Bronchus fibroblast of lung (primary cell): Measurements from ENCODE around the gene NISCH. TPM values are rescaled to one million over a fixed set of nuclear protein-coding genes. Genes with fewer than 3 reads are reported as not detected.

Source experiments
- total RNA-seq: library from RNA; depleted of rRNA; stranded (reverse); fragments of >200 nt; gene quantifications from 2 replicates; pipeline ENCODE4 v1.2.3, GENCODE V29; 2015

NISCH gene
- 31.4 and 31.5 TPM in 2 replicates for total RNA-seq

DNA sequence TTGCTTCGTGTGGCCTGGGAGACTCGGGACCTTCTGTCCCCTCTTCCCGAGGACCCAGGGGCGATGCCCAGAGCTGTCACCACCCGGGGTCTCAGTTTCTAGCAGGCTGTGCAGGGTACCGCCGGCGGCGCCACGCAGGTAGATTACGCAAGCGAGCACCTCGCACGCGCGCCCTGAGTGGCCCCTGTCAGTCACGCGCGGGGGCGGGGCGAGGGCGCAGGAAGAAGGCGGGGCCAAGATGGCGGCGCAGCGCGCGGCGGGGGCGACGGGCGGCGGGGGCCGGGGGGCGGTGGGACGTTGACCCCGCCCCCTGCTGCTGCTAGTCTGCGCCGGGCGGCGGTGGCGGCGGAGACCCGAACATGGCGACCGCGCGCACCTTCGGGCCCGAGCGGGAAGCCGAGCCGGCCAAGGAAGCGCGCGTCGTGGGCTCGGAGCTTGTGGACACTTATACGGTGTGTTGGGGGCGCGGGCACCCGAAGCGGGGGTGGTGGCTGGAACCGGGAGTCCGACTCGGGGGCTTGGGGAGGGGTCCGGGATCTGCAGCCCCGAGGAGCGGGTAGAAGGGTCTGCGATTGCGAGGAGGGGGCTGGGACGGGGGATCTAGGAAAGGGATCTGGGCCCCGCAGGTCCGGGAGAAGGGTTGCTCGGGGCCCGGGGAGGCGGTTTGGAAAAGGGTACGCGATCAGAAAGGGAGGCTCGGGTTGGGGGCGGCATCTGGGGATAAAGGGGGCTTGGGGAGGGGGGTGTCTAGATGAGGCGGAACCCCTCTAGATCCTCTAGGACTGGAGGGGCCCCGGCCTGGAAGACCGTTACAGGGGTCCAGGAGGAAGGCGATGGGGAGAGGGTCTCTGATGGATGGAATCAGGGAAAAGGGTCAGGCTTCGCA, at the start of gene NISCH:
Gene NISCH, plus strand, starts transcription at position 322 of the 886 bp plus-strand sequence. Its CDS starts 38 bp downstream, at position 360.

GRCh38 chr3:52444860-52445793, 10.3 kb upstream of the NISCH start, which contains the start of gene SEMA3G:
TSS of gene SEMA3G (minus strand) at chr3:52445103. CDS start at chr3:52445027, 76 bp downstream.

GRCh38 chr3:52453496-52454249, 1.7 kb upstream of the NISCH start, which contains the start of gene TNNC1:
TSS of gene TNNC1 (minus strand) at chr3:52454041. CDS start at chr3:52454015, 26 bp downstream.

DNA sequence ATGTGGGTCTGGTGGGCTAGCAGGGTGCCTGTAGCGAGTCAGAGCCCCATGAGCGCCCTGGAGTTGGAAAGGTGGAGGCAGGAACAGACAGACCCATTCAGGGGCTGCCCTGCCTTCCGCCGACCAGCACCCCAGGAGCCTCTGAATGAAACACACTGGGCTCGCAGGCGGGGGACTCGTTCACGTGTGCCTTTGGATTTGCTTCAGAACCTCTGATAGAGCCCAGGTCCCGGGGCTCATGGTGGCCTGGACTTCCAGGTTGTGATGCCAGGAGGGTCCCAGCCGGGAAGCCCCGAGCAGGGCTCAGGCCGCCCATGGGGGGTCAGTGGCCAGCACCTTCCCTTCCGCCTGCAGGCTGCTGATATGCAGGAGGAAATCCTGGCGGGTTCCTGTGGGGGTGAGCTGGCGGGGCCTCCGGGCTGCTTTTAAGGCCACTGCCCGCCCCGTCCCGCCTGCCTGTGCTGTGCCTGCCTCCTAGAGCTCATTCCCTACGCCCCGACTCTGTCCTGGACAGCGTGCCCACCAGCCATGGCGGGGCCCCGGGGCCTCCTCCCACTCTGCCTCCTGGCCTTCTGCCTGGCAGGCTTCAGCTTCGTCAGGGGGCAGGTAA, 39.6 kb downstream of the NISCH start, which contains the start of gene STAB1:
Gene STAB1, plus strand, starts transcription at position 453 of the 610 bp plus-strand sequence. Its CDS starts 76 bp downstream, at position 529.

GRCh38 chr3:52533623-52534280, 78.3 kb downstream of the NISCH start, which contains the start of gene NT5DC2:
TSS of gene NT5DC2 (minus strand) at chr3:52533857. CDS start at chr3:52533737, 120 bp downstream.

GRCh38 chr3:52536369-52537164, 81.2 kb downstream of the NISCH start, which contains the start of gene UQCC5:
TSS of gene UQCC5 (plus strand) at chr3:52536605. CDS start at chr3:52536756, 151 bp downstream.

Other genes with a start within 250 kb of the NISCH start
- under 0.01 TPM in 1 of 2 replicates, not detected in the other for gene TLR9, start 230.0 kb upstream of the NISCH start, total RNA-seq
- gene TWF2, start 216.4 kb upstream of the NISCH start, total RNA-seq, result 195 TPM in 2 replicates
- 14.5 and 15.6 TPM in 2 replicates for gene PPM1M, start 209.8 kb upstream of the NISCH start, total RNA-seq
- 40.9 and 44.9 TPM in 2 replicates for gene WDR82, start 177.0 kb upstream of the NISCH start, total RNA-seq
- gene GLYCTK, start 167.8 kb upstream of the NISCH start, total RNA-seq, result 13.4 and 15.5 TPM in 2 replicates
- 0.50 and 0.74 TPM in 2 replicates for gene DNAH1, start 139.3 kb upstream of the NISCH start, total RNA-seq
- 75.0 and 75.8 TPM in 2 replicates for gene BAP1, start 45.6 kb upstream of the NISCH start, total RNA-seq
- 3.9 and 7.6 TPM in 2 replicates for gene PHF7, start 44.9 kb upstream of the NISCH start, total RNA-seq
- gene SEMA3G, start 10.5 kb upstream of the NISCH start, total RNA-seq, result not detected in 2 replicates
- gene TNNC1, start 1.6 kb upstream of the NISCH start, total RNA-seq, result 0.74 TPM in 1 of 2 replicates, not detected in the other
- gene STAB1, start 39.7 kb downstream of the NISCH start, total RNA-seq, result 0.50 and 0.59 TPM in 2 replicates
- 220 and 265 TPM in 2 replicates for gene NT5DC2, start 78.3 kb downstream of the NISCH start, total RNA-seq
- 1.2 and 20.8 TPM in 2 replicates for gene UQCC5, start 81.0 kb downstream of the NISCH start, total RNA-seq
- 42.2 and 48.6 TPM in 2 replicates for gene PBRM1, start 230.3 kb downstream of the NISCH start, total RNA-seq
- gene GNL3, start 230.4 kb downstream of the NISCH start, total RNA-seq, result 73.6 and 87.3 TPM in 2 replicates